HG03521 (cell line): ENCODE results near the gene SLC26A4.
"Not testable (repeated sequence)": the region's sequence is repeated elsewhere in the genome, so short reads cannot be mapped to it uniquely, and the experiment has no call there.

Experiments
- ATAC-seq: cut with Tn5 transposase; IDR thresholded peaks from one replicate; pipeline ENCODE4 v1.9.1; 2021; ENCODE audit warnings: mild to moderate bottlenecking, moderate library complexity; ENCODE audit not compliant: unreplicated experiment

Gene SLC26A4

DNA sequence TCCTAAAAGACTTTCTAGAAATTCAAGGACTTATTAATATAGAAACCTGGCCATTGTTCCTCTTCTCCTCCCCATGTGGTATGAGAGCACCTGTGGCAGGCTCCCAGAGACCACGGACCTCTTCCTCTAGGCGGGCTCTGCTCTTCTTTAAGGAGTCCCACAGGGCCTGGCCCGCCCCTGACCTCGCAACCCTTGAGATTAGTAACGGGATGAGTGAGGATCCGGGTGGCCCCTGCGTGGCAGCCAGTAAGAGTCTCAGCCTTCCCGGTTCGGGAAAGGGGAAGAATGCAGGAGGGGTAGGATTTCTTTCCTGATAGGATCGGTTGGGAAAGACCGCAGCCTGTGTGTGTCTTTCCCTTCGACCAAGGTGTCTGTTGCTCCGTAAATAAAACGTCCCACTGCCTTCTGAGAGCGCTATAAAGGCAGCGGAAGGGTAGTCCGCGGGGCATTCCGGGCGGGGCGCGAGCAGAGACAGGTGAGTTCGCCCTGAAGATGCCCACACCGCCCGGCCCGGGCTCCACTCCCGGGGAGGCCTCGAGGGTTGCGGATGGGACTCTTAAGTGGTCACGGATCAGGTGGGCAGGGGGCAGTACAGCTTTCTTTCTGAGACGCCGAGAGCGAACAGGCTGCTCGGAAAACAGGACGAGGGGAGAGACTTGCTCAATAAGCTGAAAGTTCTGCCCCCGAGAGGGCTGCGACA is at the start of gene SLC26A4:
SLC26A4 (plus strand) TSS at position 448 of the 700 bp plus-strand sequence. CDS start 814 bp downstream, outside the sequence.
- ATAC-seq, result no peak

DNA sequence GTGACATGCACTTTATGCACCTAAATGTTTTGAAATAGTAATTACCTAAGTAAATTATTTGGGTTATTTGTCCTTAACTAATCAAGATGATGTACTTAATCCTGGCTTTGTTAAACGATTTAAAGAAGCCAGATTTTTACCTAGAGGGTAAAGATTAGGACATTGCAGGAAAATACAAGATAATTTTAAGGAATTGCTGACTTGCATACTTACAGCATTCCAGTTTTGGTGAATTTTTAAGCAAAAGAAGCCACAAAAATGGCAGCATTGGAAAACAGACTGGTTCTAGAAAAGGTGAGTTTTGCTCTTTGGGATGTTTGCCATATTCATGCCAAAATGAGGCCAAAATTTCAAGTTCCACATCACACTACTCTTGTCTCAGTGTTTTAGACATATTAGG is 47.2 kb upstream of the SLC26A4 start:
- ATAC-seq, result no peak

DNA sequence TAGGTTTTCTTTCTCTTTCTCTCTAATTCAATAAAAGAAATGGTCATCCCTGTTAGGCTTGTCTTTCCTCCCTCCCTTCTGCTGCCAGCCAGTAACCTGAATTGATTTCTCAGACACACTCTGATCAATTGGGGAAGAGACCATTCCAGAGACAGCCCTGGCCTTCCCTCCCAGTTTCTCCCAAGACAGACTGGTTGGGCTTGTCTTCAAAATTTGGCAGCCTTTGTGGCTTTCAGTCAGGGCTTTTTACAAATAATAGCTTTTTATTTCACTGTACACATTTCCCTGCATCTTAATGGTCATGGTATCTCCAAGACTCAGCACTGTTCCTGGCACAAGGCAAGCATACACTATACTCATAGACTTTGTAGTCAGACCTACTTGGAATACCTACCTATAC is 46.7 kb upstream of the SLC26A4 start:
- no peak for ATAC-seq

DNA sequence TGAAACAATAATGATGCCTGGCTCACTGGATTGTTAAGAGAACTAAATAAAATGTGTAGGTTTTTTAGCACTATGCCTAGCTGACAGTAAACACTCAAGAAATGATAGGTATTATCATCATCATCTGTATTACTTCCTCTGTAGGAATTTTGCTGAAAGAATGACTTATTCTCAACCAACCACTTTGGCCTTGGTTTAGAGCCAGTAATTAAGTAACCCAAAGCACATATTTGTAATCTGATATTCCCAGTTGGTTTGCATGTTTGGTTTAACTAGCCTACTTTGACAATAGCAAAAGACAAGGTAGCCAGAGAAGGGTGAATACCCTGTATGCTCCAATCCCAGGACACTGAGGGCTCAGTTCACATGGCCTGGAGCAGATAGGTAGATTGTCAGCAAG is 46.2 kb upstream of the SLC26A4 start:
- ATAC-seq, result no peak

DNA sequence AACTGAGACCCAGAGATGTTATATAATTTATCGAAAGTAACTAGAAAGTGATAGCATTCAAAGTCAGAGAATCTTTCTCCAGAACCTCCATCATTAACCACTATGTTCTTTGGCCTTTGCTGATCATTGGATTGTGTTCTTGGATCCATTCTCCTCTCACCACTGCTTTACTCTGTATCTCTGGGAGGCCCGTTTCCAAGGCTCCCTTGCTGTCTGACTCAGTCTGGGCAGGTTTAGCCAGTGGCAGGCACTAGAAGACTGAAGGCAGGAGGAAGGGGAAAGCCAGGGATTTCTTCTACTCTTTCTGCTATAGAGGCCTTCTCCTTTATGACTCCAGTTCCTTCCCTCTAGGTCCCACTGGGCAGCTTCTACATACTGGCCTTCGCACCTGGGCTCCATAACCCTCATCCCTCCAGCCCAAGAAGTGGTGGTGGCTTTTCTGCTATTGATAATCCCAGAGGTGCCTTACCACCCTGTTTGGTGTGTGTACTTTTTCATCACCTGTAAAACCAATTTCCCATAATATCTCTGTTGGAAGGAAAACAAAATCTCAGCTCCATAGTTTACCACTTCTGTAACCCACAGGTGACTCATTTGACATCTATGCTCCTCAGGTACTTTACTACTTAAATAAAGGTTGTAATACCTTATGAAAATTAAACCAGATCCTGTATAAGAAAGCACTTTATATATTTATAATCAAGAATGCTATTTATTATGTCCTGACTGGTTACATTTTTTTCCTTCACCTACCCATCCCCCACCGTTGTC is 44.5 kb upstream of the SLC26A4 start:
- no peak for ATAC-seq

DNA sequence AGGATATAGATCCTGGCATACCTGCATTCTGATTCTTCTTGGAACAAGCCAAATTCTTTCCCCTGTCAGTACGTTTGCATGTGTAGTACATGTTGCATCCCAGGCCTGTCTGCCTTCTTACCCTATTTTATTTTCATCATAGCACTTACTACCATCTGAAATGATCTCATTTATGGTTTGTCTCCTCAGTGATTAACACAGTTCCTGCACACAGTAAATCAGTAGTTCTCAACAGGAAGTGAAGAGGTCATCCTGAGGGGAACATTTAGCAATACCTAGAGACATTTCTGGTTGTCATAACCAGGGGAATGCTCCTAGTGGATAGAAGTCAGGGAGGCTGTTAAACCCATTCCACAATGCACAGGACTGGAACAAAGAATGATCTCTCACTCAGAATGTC is 38.2 kb upstream of the SLC26A4 start:
- ATAC-seq, result no peak

DNA sequence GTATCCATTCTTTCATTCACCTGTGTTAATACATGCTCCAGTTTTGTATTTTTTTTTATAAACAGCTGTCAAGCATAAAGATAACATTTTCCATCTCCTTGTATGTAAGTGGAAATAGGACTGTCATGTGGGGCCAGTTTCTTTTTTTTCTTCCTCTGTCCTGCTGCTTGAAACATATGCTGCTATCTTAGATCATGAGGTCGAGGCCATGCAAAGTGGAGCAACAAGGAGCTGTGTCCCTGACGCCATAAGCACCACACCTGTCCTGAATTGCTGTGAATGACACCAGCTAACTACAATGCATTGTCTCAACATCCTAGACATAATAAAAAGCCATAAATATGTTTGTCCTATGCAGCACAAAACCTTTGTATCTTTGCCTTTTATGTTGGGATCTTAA is 37.7 kb upstream of the SLC26A4 start:
- ATAC-seq, result no peak

DNA sequence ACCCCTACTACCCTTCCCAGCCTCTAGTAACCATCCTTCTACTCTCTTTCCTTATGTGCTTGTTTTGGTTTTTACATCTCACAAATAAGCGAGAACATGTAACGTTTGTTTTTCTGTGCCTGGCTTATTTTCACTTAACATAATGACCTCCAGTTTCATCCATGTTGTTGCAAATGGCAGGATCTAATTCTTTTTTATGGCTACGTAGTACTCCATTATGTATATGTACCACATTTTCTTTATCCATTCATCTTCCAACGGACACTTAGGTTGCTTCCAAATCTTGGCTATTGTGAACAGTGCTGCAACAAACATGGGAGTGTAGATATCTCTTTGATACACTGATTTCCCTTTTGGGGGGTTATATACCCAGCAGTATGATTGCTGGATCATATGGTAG is 33.6 kb upstream of the SLC26A4 start:
- no peak for ATAC-seq

DNA sequence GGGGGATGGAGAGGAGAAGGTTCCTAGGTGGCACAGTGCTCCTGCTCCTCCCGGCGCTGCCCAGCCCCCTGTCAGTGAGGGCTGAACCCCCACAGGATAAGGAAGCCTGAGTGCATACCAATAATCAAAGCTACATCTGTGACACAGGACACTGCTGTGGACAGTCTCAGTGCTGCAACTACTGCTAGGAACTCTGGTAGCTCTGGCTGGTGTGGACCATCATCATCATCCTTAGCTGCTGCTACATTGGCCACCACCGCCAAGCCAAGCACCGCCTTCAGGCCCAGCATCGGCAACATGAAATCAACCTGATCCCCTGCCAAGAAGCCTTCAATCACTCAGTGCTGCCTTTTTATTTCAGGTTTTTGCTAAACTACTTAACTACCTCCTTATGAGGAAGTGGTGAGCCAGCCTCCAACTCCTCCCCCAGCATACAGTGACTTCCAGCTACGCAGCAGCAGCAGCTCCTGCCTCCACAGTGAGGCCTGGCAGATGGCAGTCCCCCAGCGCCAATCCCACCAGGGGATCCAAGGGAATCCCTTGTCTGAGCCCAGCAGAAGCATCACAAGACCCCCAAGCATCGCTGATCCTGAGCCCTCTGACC is 32.1 kb upstream of the SLC26A4 start:
- ATAC-seq, result no peak

DNA sequence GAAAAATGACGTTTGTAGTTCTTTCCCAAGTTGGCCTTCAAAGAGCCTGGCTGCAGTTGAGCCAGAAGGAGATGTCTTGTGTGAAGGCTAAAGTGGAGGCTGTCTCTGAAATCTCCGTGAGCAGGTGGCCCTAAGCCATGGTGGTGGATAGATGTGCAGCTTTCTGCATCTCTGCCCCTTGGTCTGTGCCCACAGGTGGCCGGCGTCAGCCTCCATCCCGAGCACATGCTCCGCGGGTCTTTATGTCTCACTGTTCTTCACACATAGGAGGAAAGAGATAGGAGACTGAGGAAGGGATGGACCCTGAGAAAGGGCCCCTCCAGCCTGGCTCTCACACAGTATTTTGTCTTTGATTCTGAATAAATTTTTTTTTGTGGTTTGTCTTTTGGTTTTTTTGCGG is 30.3 kb upstream of the SLC26A4 start:
- ATAC-seq, result no peak

DNA sequence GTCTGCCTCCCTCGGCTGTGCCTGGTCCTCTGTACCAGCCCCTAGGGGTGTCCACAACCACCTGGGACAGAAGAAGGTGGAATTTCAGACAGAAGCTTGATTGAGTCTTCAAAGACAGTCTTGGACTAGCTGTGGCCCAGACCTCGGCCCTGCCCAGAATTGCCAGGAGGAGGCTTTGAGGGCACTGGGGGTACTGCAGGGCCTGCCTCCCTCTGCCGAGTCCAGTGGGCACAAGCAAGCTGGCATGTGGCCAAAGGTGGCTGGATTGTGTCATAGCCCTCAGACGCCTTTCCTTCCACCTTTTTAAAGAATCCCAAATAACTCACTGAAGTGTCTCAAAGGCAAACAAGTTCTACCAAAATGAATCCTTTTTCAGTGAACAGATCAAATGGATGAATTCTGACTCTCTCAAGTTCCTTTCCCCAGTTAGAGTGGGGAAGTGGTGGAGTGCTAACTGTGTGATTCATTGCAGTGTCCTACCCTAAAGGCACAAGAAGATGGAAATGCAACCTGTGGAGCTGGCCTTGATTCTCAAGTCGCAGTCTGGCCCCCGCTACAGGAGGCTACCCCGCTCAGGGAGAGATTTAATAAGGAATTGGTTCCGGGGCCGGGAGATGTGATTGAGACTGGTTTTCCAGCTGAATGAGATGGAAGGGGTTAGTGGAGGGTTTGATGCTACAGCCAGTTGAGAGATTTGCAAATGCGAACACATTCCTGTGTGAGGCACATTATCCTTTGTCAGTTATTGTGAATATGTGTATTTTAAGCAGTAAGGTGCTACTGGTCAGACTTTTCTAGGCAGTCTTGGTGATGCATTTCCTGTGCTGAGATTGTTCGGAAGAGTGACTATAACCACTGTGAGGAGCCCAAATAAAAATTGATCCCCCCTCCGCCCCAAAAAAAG is 28.8 kb upstream of the SLC26A4 start:
- no peak for ATAC-seq

DNA sequence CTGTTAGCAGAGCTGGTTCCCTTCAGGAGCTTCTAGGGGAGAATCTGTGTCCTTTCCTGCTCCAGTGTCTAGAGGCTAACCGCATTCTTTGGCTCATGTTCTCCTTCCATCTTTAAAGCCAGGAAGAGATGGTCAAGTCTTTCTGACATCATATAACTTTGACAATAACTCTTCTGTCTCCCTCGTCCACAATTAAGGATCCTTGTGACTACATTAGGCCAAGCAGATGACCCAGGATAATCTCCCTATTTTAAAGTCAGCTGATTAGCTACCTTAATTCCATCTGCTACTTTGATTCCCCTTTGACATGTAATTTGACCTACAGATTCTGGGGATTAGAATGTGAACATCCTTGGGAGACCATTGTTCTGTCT is 28.1 kb upstream of the SLC26A4 start:
- ATAC-seq, result no peak

DNA sequence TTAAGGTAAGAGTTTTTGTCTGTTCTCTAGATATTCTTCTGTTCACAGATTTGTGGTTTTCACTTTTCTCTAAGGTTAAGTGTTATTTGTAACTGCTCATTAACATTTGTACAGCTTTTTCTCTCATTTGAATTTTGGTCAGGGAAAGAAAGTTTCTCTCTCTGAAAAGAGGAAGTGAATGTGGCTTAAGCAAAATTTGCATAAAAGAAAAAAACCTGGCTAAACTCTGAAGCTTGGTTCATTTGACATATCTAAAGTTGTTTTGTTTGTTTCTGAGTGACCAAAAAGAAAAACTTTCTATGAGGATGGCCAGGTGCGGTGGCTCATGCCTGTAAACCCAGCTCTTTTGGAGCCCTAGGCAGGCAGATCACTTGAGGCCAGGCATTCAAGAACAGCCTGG is 22.0 kb upstream of the SLC26A4 start:
- ATAC-seq, result peak; percentile 91

DNA sequence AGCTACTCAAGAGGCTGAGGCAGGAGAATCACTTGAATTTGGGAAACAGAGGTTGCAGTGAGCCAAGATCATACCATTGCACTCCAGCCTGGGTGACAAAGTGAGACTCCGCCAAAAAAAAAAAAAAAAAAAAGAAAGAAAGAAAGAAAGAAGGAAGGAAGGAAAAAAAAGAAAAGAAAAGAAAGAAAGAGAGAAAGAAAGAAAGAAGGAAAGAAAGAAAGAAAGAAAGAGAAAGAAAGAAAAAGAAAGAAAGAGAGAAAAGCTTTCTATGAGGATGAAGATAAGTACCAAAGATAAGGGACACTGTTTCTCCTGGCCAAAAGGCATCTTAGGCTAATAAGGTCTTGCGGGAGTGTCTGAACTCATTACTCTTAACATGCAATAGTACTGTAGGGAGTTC is 21.6 kb upstream of the SLC26A4 start:
- ATAC-seq, result not testable (repeated sequence)

DNA sequence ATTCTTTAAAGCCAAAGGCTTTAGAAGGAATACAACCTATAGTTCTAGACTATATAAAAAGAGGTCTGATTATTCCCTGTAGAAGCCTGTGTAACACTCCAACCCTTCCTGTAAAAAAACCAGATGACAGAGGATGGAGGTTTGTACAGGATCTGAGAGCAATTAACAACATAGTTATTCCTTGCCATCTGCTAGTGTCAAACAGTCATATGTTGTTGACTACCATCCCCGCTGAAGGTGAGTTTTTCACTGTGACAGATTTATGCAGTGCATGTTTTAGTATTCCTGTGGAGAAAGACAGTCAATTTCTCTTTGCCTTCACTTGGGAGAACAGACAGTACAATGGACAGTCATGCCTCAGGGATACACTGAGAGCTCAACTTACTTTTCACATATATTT is 19.0 kb upstream of the SLC26A4 start:
- ATAC-seq, result no peak

DNA sequence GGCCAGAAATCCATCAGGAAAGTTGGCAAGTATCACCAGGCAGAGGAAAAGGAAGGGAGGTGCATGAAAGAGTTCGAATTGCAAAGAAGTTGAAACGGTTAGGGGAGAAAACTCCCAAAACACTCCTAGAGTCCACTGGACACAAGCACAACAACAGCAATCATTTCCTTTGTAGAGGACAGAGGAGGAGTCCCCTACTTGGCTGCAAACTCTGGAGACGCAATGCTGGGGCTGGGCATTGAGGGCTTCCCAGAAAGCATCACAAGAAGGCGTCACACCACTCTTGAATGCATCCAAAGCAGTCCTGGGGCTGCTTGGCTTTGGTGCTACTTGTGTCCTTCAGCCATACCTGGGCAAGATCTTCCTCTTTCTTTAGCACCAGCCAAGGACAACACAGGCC is 18.1 kb upstream of the SLC26A4 start:
- no peak for ATAC-seq

DNA sequence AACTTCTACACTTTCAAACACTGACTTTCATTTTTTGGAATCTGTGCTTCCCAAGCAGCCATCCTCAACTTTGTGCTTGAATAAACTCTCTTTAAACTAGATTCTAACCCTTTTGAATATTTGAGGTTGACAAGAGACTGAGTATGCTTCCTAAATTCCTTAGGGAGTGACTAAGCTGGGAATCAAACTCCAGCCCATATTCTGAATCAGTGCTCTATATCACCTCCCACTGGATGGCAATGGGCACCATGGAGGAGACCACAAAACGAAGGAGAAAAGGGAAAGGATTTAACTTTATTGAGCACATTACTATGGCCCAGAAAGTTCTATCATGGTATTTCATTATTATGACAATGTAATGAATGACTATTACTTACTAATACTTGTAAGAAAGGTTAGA is 17.2 kb upstream of the SLC26A4 start:
- no peak for ATAC-seq

DNA sequence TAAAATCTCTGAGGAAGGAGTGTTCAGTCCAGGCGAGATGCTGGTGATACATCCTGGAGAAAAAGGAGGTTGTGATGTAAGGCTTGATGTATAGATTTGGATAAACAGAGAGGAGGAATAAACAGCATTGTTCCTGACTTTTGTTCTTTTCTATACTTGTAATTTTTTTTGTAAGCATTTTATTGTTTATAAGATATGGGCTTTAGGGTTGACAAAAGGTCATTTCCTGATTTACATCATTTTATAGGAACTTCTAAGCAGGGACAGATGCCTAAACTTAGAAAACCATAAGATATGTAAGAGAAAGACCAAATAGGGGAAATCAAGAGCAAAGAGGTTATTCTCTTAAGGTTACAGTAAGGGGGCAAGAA is 16.7 kb upstream of the SLC26A4 start:
- ATAC-seq, result no peak

DNA sequence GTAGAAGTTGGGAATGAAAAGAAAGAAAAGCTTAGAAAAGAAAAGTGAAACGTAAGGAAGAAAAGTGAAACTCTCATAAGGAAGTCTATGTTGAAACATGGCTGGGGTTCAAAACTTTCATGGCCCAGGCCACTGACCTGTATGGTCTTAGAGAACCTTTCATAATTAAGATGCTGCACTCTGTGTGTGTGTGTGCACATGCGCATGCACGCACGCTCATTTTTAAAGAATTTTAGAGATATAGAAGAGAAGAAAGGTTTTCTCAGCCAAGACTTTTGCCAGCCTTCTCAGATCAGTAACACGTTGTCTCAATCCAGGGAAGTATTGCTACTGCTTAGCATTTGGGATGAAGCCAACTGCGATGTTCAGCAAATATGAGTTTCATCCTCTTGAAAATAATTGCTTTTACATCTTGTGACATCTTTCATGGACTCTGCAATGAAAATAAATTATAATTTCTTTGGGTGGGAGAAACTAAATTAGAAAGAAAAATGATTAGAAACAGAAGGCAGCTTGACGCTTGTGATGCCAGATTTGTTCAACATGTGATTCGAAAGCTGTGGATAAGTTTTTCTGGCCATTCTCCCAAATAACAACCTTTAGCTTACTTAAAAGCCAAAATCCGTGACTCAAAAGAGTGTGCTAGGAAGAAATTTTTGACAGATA is 16.2 kb upstream of the SLC26A4 start:
- no peak for ATAC-seq

DNA sequence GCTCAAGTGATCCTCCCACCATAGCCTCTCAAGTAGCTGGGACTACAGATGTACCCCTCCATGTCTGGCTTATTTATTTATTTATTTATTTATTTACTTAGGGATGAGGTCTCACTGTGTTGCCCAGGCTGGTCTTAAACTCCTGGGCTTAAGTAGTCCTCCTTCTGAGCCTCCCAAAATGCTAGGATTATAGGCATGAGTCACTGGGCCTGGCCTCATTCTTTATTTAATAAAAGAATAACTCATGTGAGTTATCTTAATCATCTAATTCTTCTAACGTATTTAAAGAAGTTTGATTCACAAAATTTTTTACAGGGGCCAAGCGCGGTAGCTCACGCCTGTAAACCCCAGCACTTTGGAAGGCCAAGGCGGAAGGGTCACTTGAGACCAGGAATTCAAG is 8.0 kb upstream of the SLC26A4 start:
- ATAC-seq, result no peak

DNA sequence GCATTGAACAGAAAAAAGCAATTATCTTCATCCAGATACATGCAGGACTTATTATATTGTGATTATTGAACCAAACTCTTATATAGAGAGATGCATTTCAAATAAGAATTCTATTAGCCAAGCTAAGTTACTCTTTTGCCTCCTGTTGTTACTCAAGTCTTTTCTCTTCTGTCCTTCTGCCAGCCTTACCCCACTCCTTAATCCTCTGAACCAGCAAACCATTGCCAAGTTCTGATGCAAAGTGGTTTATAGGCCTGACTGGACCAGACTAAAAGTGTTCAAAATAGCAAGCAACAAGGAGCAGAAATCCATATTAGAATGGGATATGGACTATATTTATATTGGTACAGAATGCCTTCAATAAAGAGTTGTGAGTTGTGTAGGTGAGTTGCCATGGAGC is 2.2 kb upstream of the SLC26A4 start:
- no peak for ATAC-seq
